Psoas muscle (tissue), 8 donors: ENCODE data around the gene INTS11. TPM values are rescaled to one million over a fixed set of nuclear protein-coding genes. Genes with fewer than 3 reads are reported as not detected.
A peak's percentile ranks its signal among the peaks of the same experiment; 100 is the strongest.

Source experiments
- ATAC-seq, 4 donors: fragments of 200-7000 bp; cut with Tn5 transposase; one replicate each; pipeline ENCODE4 v1.9.1; 2020; ENCODE audit warnings: moderate library complexity in 3 of 4, mild to moderate bottlenecking in 2 of 4
- DNase-seq, 2 donors: peaks; one replicate each; pipeline ENCODE4 v3.0.0-alpha.2; 2020
- H3K27ac ChIP-seq: fragments of 200-600 bp; one replicate; pipeline ENCODE4 v1.8.0; 2022
- H3K27me3 ChIP-seq, 3 donors: fragments of 200-600 bp in 1 of 3; one replicate each; pipeline versions ENCODE4 v1.6.1 to v1.8.0; 2013 to 2022; ENCODE audit warnings: low read length in 2 of 3, mild to moderate bottlenecking in 2 of 3, moderate library complexity in 1 of 3; ENCODE audit not compliant: insufficient read depth in 3 of 3
- H3K36me3 ChIP-seq, 2 donors: fragments of 200-600 bp in 1 of 2; one replicate each; pipeline versions ENCODE4 v1.6.1 to v1.8.0; 2013 to 2022; ENCODE audit warnings: low read depth in 1 of 2, mild to moderate bottlenecking in 1 of 2, moderate library complexity in 1 of 2; ENCODE audit not compliant: insufficient read depth in 1 of 2
- H3K4me1 ChIP-seq: fragments of 200-600 bp; one replicate; pipeline ENCODE4 v1.8.0; 2022
- H3K4me3 ChIP-seq: fragments of 200-600 bp; one replicate; pipeline ENCODE4 v1.8.0; 2022; ENCODE audit warnings: mild to moderate bottlenecking
- H3K9me3 ChIP-seq: fragments of 200-600 bp; one replicate; pipeline ENCODE4 v1.8.0; 2022
- CTCF ChIP-seq: fragments of 200-600 bp; IDR thresholded peaks from one replicate; pipeline ENCODE4 v1.8.0; 2022; ENCODE audit warnings: antibody characterized with exemption
- WGBS, 3 donors: extraction: QIAGEN DNeasy Blood & Tissue Kit; methylation state at CpG; one replicate each; pipeline versions ENCODE4 v1.1.6 to v1.1.7; 2013; 5-methylcytosine and 5-hydroxymethylcytosine counted together
- intact Hi-C, 2 donors: fragments of 100-400 bp; cut with DNase I; formaldehyde crosslinking; loops; one replicate each; pipeline versions ENCODE4 v1.11.0 to v1.14.2; 2022
- polyA plus RNA-seq, 3 donors: library from polyadenylated mRNA; stranded (reverse); fragments of 200-250 nt; gene quantifications; one replicate each; pipeline ENCODE4 v1.2.3, GENCODE V29; 2013
- total RNA-seq, 4 donors: library from RNA; stranded (reverse); fragmentation: NEBNext Ultra II Directional in 2 of 4; extraction: Animal tissue kit (Norgen Biotek cat#: 25700) in 2 of 4; gene quantifications; one replicate each; pipeline versions ENCODE4 v1.2.1 to v1.2.4, GENCODE V29; 2021 to 2023
- donor health status: healthy with polysubstance abuse.
- donor health status: DM: no; HTN: no; CAD: no; lungs with moderate emphysema.
- donor health status: Bipolar disorder and iron deficiency.
- donor health status: healthy.
- donor health status: DM: yes; HTN: yes; CAD: no.
- donor health status: DM: no; HTN: no; CAD: no.
- donor health status: DM: no; HTN: no; CAD: no.
- donor health status: DM: yes; HTN: yes; CAD: no.

The INTS11 gene
- total and polyA plus RNA-seq, 7 donors, result 55.6 to 80.8 (median 71.2) TPM

DNA sequence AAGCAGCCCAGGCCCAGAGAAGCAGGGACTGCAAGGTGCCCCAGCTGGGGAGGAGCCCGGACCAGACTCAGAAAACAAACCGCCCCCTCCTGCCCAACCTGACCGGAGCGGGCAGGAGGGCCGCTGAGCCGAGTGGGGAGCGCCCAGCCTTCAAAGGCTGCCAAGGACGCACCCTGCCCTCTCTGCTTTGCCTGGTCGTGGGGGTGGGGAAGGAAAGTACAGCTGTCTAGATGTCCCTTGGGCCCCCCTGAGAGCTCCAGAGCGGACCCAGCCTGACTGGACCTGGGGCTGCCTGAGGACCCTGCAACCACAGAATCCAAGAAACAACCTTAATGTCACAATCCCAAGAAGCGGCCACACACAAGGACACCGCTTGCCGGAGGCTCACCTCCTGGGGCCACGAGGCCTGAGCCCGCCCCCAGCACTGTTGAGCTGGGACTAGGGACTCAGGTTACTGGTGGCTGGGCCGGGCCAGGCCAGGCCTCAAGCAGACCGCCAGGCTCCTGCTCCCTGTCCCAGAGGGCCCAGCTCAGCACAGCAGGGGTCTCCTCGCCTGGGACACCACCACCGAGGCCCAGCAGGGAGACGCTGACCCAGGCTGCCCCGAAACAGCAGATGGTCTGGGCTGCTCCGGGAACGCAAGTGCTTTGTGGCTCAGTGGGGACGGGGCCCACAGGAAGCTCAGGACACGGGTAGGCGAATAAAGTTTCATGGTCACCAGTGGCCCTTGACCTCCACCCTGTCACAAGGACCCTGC is 23.4 kb upstream of the INTS11 start:
- Histone ChIP-seq H3K27me3 (no peaks in the 10 kb centered on the region), H3K36me3 (no peaks in the 10 kb centered on the region), H3K4me1 (peaks cover 54% of the 10 kb centered on the region), H3K4me3 (peak overlapping the region; percentile 73), H3K9me3 (no peaks in the 10 kb centered on the region), H3K27ac (peak overlapping the region; percentile 97)
- TF ChIP-seq CTCF, result no peak
- ATAC-seq, result peak; percentile 49 to 65 (median 53)
- intact Hi-C loops, result loop anchor here in 1 of 2 donors (1.0 to 5.0 kb wide), 4 partner anchors 25 to 157 kb away; partner anchors contain the start of genes ACAP3, PUSL1 and UBE2J2
- 11 to 17% (median 13%) methylated on average over 25 to 26 of the region's 26 CpGs for WGBS, 3 donors
- peak; percentile 62 to 79 for DNase-seq

- H3K9me3 ChIP-seq, result no peaks in the 10 kb centered on the region
- no peaks in the 10 kb centered on the region for H3K36me3 ChIP-seq
- peak overlapping the region; percentile 97 for H3K27ac ChIP-seq
- 43 to 58% (median 47%) methylated on average over 9 to 10 of the region's 10 CpGs for WGBS, 3 donors
- H3K27me3 ChIP-seq, result no peaks in the 10 kb centered on the region
- intact Hi-C loops, result loop anchor here in 1 of 2 donors (1.0 to 5.0 kb wide), 2 partner anchors 40 to 158 kb away; partner anchors contain the start of genes ACAP3 and PUSL1
- DNase-seq, result no peak
- TF ChIP-seq CTCF, result no peak
- peak overlapping the region; percentile 73 for H3K4me3 ChIP-seq
- no peak for ATAC-seq
- H3K4me1 ChIP-seq, result peaks cover 60% of the 10 kb centered on the region
Measured at GRCh38 chr1:1347026-1347595, 22.7 kb upstream of the INTS11 start.

GRCh38 chr1:1346501-1346890 is 22.0 kb upstream of the INTS11 start:
- intact Hi-C loops, result loop anchor here in 1 of 2 donors (5.0 kb wide), 1 partner anchor 39 kb away; the partner anchor contains the start of genes ACAP3 and PUSL1
- H3K9me3 ChIP-seq, result no peaks in the 10 kb centered on the region
- no peaks in the 10 kb centered on the region for H3K27me3 ChIP-seq
- H3K4me3 ChIP-seq, result peak overlapping the region; percentile 73
- no peak for ATAC-seq
- TF ChIP-seq CTCF, result no peak
- peaks cover 0 to 4% of the 10 kb centered on the region in 2 donors for H3K36me3 ChIP-seq
- peak overlapping the region; percentile 97 for H3K27ac ChIP-seq
- WGBS, 3 donors, result 65 to 83% (median 65%) methylated on average over 10 of the region's 10 CpGs
- H3K4me1 ChIP-seq, result peaks cover 55% of the 10 kb centered on the region
- no peak for DNase-seq

- 29 to 44% (median 31%) methylated on average over 9 to 12 of the region's 12 CpGs for WGBS, 3 donors
- H3K27ac ChIP-seq, result peak overlapping the region; percentile 97
- ATAC-seq (no peak), DNase-seq (no peak)
- TF ChIP-seq CTCF, result no peak
- H3K9me3 ChIP-seq, result no peaks in the 10 kb centered on the region
- peaks cover 4 to 9% of the 10 kb centered on the region in 2 donors for H3K36me3 ChIP-seq
- intact Hi-C loops, result loop anchor here in 1 of 2 donors (5.0 kb wide), 1 partner anchor 39 kb away; the partner anchor contains the start of genes ACAP3 and PUSL1
- peak overlapping the region; percentile 73 for H3K4me3 ChIP-seq
- H3K27me3 ChIP-seq, result no peaks in the 10 kb centered on the region
- peaks cover 53% of the 10 kb centered on the region for H3K4me1 ChIP-seq
Measured at GRCh38 chr1:1345860-1346500, 21.5 kb upstream of the INTS11 start.
